ENCODE data around the gene ALDH1A1.

GRCh38 chr9:72896439-72896838, 56.4 kb downstream of the ALDH1A1 start:
- TF ChIP-seq CTCF (conservative IDR thresholded peaks at IDR 0.05; ENCODE audit: low read length) (no peak), EZH2phosphoT487 (IDR thresholded peaks at IDR 0.05; ENCODE audit: borderline replicate concordance, low read depth, low read length) (no peak)
